ENCODE measurements around the gene SSR4. TPM values are rescaled to one million over a fixed set of nuclear protein-coding genes. Genes with fewer than 3 reads are reported as not detected.

The SSR4 gene
- total RNA-seq, 1 experiment from 2014 or later: 203 TPM

- no peak within 1 kb of the TSS for H3K4me3 Mint-ChIP-seq
- ChIA-PET CTCF (interaction anchor here (0.6 to 1.6 kb wide), 2 partner anchors 17 to 183 kb away, joined by 3 to 5 read pairs; no protein-coding TSS in a partner anchor), POLR2A (no interaction called here)
- H3K27ac Mint-ChIP-seq: no peak within 1 kb of the TSS
- no peaks in the 10 kb centered on the region for H3K27me3 Mint-ChIP-seq (ENCODE audit: low read depth)
- no peaks in the 10 kb centered on the region for H3K9me3 Mint-ChIP-seq
- H3K4me1 Mint-ChIP-seq: peaks cover 3% of the 10 kb centered on the region; the same call in 1 of the 2 replicates
- TF ChIP-seq ERG (CRISPR knock-in tag; IDR thresholded peaks at IDR 0.05): no peak
- TF ChIP-seq ZNF138 (CRISPR knock-in tag; conservative IDR thresholded peaks at IDR 0.05): no peak
- TF ChIP-seq ZNF671 (CRISPR knock-in tag; IDR thresholded peaks at IDR 0.05): no peak
- TF ChIP-seq ELF4 (CRISPR knock-in tag; IDR thresholded peaks at IDR 0.05; ENCODE audit: low read depth): no peak
- no peak for TF ChIP-seq PREB (CRISPR knock-in tag; IDR thresholded peaks at IDR 0.05; ENCODE audit: borderline replicate concordance)
- TF ChIP-seq FOXK1 (CRISPR knock-in tag; IDR thresholded peaks at IDR 0.05): no peak
- no peak for TF ChIP-seq NR3C1 (CRISPR knock-in tag; conservative IDR thresholded peaks at IDR 0.05; ENCODE audit: low read depth)
- peak; percentile 44; the same call in 1 of the 2 replicates for TF ChIP-seq HMGXB4 (CRISPR knock-in tag; IDR thresholded peaks at IDR 0.05)
- TF ChIP-seq ZNF317 (CRISPR knock-in tag; IDR thresholded peaks at IDR 0.05; ENCODE audit: borderline replicate concordance, low read depth): no peak
- no peak for TF ChIP-seq E2F1 (CRISPR knock-in tag; IDR thresholded peaks at IDR 0.05)
- TF ChIP-seq MAX (CRISPR knock-in tag; IDR thresholded peaks at IDR 0.05): 0 out of 2 replicates have a peak, but pooled peaks have one; percentile 27
- TF ChIP-seq USF2 (CRISPR knock-in tag; IDR thresholded peaks at IDR 0.05): no peak
- 0 out of 2 replicates have a peak, but pooled peaks have one; percentile 17 for TF ChIP-seq SP1 (CRISPR knock-in tag; conservative IDR thresholded peaks at IDR 0.05)
- no peak for TF ChIP-seq TP53 (CRISPR knock-in tag; IDR thresholded peaks at IDR 0.05)
- no peak for TF ChIP-seq NR2C2 (CRISPR knock-in tag; IDR thresholded peaks at IDR 0.05)
- no peak for TF ChIP-seq E2F4 (CRISPR knock-in tag; IDR thresholded peaks at IDR 0.05; ENCODE audit: borderline replicate concordance, low read depth)
- TF ChIP-seq CTCF (IDR thresholded peaks at IDR 0.05): peak; percentile 59; the same call in 1 of the 2 replicates
- TF ChIP-seq ATF3 (CRISPR knock-in tag; conservative IDR thresholded peaks at IDR 0.05): no peak
- no peak for TF ChIP-seq MXD4 (CRISPR knock-in tag; IDR thresholded peaks at IDR 0.05; ENCODE audit: borderline replicate concordance)
- no peaks in the 10 kb centered on the region for H3K36me3 Mint-ChIP-seq
- ATAC-seq (peak; percentile 88), DNase-seq (ENCODE audit: low spot score) (peak; percentile 82)
These were observed 30.3 kb upstream of the SSR4 start, which contains the start of gene PLXNB3 for GRCh38 chrX:153763989-153764755. TSS of gene PLXNB3 (plus strand) at chrX:153764249. CDS start at chrX:153765536, 1,287 bp downstream.

Measured in WTC11 (cell line).